OCI-LY1 (cell line): ENCODE measurements around the gene PXDC1.

Source experiments
- H2AFZ ChIP-seq: fragments of 200-600 bp; sonication (generic), shearing (Covaris generic); 2 replicates; pipeline ENCODE4 v1.6.0; 2014; ENCODE audit warnings: antibody characterized with exemption, mild to moderate bottlenecking, low read length
- H3F3A ChIP-seq: fragments of 200-600 bp; sonication (generic), shearing (Covaris generic); 2 replicates; pipeline ENCODE4 v1.6.0; 2014; ENCODE audit warnings: mild to moderate bottlenecking, antibody characterized with exemption, low read length, moderate library complexity; ENCODE audit not compliant: insufficient read depth
- H3K27ac ChIP-seq: fragments of 200-600 bp; sonication (generic); 2 replicates; pipeline ENCODE4 v1.5.1; 2014; ENCODE audit warnings: low read length, mixed run types, mild to moderate bottlenecking, low read depth; ENCODE audit not compliant: poor library complexity, severe bottlenecking
- H3K27me3 ChIP-seq: fragments of 200-600 bp; sonication (generic); 2 replicates; pipeline ENCODE4 v1.6.0; 2014; ENCODE audit warnings: antibody characterized with exemption, mild to moderate bottlenecking, low read length, moderate library complexity; ENCODE audit not compliant: insufficient read depth
- H3K36me3 ChIP-seq: fragments of 200-600 bp; sonication (generic); 2 replicates; pipeline ENCODE4 v1.6.1; 2014; ENCODE audit warnings: mild to moderate bottlenecking, antibody characterized with exemption, low read length, moderate library complexity, mixed read lengths; ENCODE audit not compliant: insufficient read depth
- H3K4me1 ChIP-seq: fragments of 200-600 bp; sonication (generic); 2 replicates; pipeline ENCODE4 v1.5.1; 2014; ENCODE audit warnings: mild to moderate bottlenecking, low read length, moderate library complexity; ENCODE audit not compliant: insufficient read depth, severe bottlenecking
- H3K4me2 ChIP-seq: fragments of 200-600 bp; sonication (generic), shearing (Covaris generic); 2 replicates; pipeline ENCODE4 v1.6.1; 2014; ENCODE audit warnings: low read length
- H3K4me3 ChIP-seq: fragments of 200-600 bp; sonication (generic); 2 replicates; pipeline ENCODE4 v1.5.1; 2014; ENCODE audit warnings: low read length, low read depth, mild to moderate bottlenecking, mixed read lengths; ENCODE audit not compliant: poor library complexity, severe bottlenecking
- H3K79me2 ChIP-seq: fragments of 200-600 bp; shearing (Covaris generic); 2 replicates; pipeline ENCODE4 v1.6.1; 2016; ENCODE audit warnings: mixed run types, low read length, mixed read lengths; ENCODE audit not compliant: insufficient read depth
- H3K9ac ChIP-seq: fragments of 200-600 bp; sonication (generic), shearing (Covaris generic); 2 replicates; pipeline ENCODE4 v1.6.1; 2014; ENCODE audit warnings: mild to moderate bottlenecking, low read length, mixed read lengths
- H3K9me2 ChIP-seq: fragments of 200-600 bp; sonication (generic), shearing (Covaris generic); 2 replicates; pipeline ENCODE4 v1.6.1; 2014; ENCODE audit warnings: low read depth, mild to moderate bottlenecking, low read length, mixed read lengths
- H3K9me3 ChIP-seq: fragments of 200-600 bp; shearing (Covaris generic); 2 replicates; pipeline ENCODE4 v1.6.1; 2014; ENCODE audit warnings: low read length, mixed read lengths
- H4K20me1 ChIP-seq: fragments of 200-600 bp; sonication (generic), shearing (Covaris generic); 2 replicates; pipeline ENCODE4 v1.6.0; 2016; ENCODE audit warnings: mild to moderate bottlenecking, low read length; ENCODE audit not compliant: insufficient read depth
- CTCF ChIP-seq: fragments of 200-600 bp; sonication (generic), shearing (Covaris generic); IDR thresholded peaks from 2 replicates; pipeline ENCODE4 v1.5.1; 2017; ENCODE audit warnings: mild to moderate bottlenecking, antibody characterized with exemption, low read length, moderate library complexity, mixed read lengths
- EZH2 ChIP-seq: fragments of 200-600 bp; sonication (generic), shearing (Covaris generic); IDR thresholded peaks from 2 replicates; pipeline ENCODE4 v1.8.0; 2017; ENCODE audit warnings: borderline replicate concordance, mixed run types, mild to moderate bottlenecking, antibody characterized with exemption, low read length, moderate library complexity, mixed read lengths

PXDC1 gene

GRCh38 chr6:3745566-3746118, 5.9 kb downstream of the PXDC1 start:
- Histone ChIP-seq H3K79me2 (no peaks in the 10 kb centered on the region), H3F3A (no peaks in the 10 kb centered on the region), H3K27me3 (no peaks in the 10 kb centered on the region; the same call in 1 of the 2 replicates), H3K4me1 (peaks cover 11% of the 10 kb centered on the region), H3K36me3 (no peaks in the 10 kb centered on the region), H3K4me3 (no peak overlapping the region), H3K4me2 (no peak overlapping the region), H2AFZ (no peak overlapping the region), H3K9me2 (no peaks in the 10 kb centered on the region), H3K9me3 (no peaks in the 10 kb centered on the region), H3K9ac (no peak overlapping the region), H3K27ac (no peak overlapping the region), H4K20me1 (no peaks in the 10 kb centered on the region)
- TF ChIP-seq CTCF, result no peak
- TF ChIP-seq EZH2, result no peak

- no peaks in the 10 kb centered on the region for H3K9me2 ChIP-seq
- no peak overlapping the region for H2AFZ ChIP-seq
- no peaks in the 10 kb centered on the region; the same call in 1 of the 2 replicates for H3K27me3 ChIP-seq
- peaks cover 11% of the 10 kb centered on the region for H3K4me1 ChIP-seq
- no peak overlapping the region for H3K9ac ChIP-seq
- TF ChIP-seq EZH2 (no peak), CTCF (no peak)
- H3K9me3 ChIP-seq, result no peaks in the 10 kb centered on the region
- H3K4me2 ChIP-seq, result no peak overlapping the region
- H3K4me3 ChIP-seq, result no peak overlapping the region
- no peaks in the 10 kb centered on the region for H4K20me1 ChIP-seq
- no peak overlapping the region for H3K27ac ChIP-seq
- H3F3A ChIP-seq, result no peaks in the 10 kb centered on the region
- no peaks in the 10 kb centered on the region for H3K36me3 ChIP-seq
- no peaks in the 10 kb centered on the region for H3K79me2 ChIP-seq
Observed at GRCh38 chr6:3744901-3745470, 6.5 kb downstream of the PXDC1 start.

- Histone ChIP-seq H3F3A (no peaks in the 10 kb centered on the region), H4K20me1 (no peaks in the 10 kb centered on the region), H3K4me3 (no peak overlapping the region), H3K4me2 (no peak overlapping the region), H3K27me3 (no peaks in the 10 kb centered on the region; the same call in 1 of the 2 replicates), H3K9ac (no peak overlapping the region), H3K9me3 (no peaks in the 10 kb centered on the region), H3K9me2 (no peaks in the 10 kb centered on the region), H3K36me3 (no peaks in the 10 kb centered on the region), H3K79me2 (no peaks in the 10 kb centered on the region), H2AFZ (no peak overlapping the region), H3K4me1 (peaks cover 11% of the 10 kb centered on the region), H3K27ac (no peak overlapping the region)
- TF ChIP-seq EZH2 (no peak), CTCF (no peak)
Observed at GRCh38 chr6:3744211-3744900, 7.2 kb downstream of the PXDC1 start.
